ENCODE data around the gene COPG2.

- no peak for TF ChIP-seq CTCF (IDR thresholded peaks at IDR 0.05 in 4 of 5, conservative IDR thresholded peaks at IDR 0.05 in 1 of 5)
- no peak for TF ChIP-seq POLR2A (IDR thresholded peaks at IDR 0.05)
Observed at GRCh38 chr7:130667593-130668257, 823 bp downstream of the COPG2 start.
